A673 (cell line): ENCODE results near the gene STAP1.

Source experiments
- EZH2 ChIP-seq: fragments of 200-600 bp; sonication (generic); IDR thresholded peaks from 2 replicates; pipeline ENCODE4 v1.6.1; 2017; ENCODE audit warnings: borderline replicate concordance, low read depth, mild to moderate bottlenecking, mixed read lengths, antibody characterized with exemption, low read length; ENCODE audit not compliant: poor library complexity, severe bottlenecking
- TF ChIP-seq, protein P1 (sequence below): fragments of 300-800, 200-600 bp; sonication (generic); conservative IDR thresholded peaks from 2 replicates; pipeline ENCODE4 v1.5.1; 2017; ENCODE audit warnings: low read depth, mild to moderate bottlenecking, antibody characterized with exemption, low read length, moderate library complexity, mixed read lengths

DNA sequence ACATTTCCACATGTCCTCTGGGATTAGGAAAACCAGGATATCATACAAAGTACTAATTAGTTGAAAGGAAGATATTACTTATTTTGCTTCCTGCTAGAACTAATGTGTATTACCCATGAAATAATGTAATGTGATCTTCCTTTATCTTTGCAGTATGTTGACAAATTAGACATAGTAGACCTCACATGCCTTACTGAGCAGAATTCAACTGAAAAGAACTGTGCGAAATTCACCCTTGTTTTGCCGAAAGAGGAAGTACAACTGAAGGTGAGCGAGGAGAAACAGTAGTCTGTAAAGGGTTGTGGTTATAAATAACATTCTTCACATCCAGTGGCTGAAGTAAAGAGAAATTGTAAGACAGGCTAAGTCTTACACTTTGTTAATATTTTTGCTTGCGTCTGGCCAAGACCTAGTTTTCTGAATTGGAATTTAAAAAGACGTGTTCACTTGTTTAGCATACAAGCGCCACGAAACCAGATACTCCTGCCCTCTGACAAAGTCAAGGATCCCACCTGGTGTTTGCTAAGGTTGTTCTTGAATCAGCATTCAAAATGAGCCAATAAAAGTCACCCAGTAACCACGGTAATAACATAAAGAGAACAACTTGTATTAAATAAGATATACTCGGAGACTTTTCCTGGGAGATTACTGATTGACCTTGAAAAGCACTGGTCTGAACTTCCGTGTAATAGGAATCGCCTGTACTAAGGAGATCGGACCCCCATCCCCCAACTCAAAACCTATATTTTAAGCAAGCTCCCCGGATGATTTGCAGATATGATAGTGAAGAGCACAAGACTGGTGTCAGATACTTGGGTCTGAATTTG, 16.9 kb downstream of the STAP1 start:
- TF ChIP-seq, protein P1, sequence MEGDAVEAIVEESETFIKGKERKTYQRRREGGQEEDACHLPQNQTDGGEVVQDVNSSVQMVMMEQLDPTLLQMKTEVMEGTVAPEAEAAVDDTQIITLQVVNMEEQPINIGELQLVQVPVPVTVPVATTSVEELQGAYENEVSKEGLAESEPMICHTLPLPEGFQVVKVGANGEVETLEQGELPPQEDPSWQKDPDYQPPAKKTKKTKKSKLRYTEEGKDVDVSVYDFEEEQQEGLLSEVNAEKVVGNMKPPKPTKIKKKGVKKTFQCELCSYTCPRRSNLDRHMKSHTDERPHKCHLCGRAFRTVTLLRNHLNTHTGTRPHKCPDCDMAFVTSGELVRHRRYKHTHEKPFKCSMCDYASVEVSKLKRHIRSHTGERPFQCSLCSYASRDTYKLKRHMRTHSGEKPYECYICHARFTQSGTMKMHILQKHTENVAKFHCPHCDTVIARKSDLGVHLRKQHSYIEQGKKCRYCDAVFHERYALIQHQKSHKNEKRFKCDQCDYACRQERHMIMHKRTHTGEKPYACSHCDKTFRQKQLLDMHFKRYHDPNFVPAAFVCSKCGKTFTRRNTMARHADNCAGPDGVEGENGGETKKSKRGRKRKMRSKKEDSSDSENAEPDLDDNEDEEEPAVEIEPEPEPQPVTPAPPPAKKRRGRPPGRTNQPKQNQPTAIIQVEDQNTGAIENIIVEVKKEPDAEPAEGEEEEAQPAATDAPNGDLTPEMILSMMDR, result no peak
- TF ChIP-seq EZH2, result no peak
